B cell (primary cell): ENCODE measurements around the gene PREB. TPM values are rescaled to one million over a fixed set of nuclear protein-coding genes. Genes with fewer than 3 reads are reported as not detected.
"Not testable (repeated sequence)": the region's sequence is repeated elsewhere in the genome, so short reads cannot be mapped to it uniquely, and the experiment has no call there.

Experiments
- ATAC-seq: fragments of 200-7000 bp; cut with Tn5 transposase; one replicate; pipeline ENCODE4 v1.10.0; 2021; ENCODE audit warnings: low read depth, mild to moderate bottlenecking, moderate number of reproducible peaks, moderate library complexity
- CTCF ChIA-PET: fragments of 350-600 bp; sonication (Branson Sonifier 250); formaldehyde crosslinking; loops from one replicate; lab custom pipeline; 2021; ENCODE audit warnings: antibody characterized with exemption, inconsistent platforms; lab: Charles Lee
- POLR2A ChIA-PET: fragments of 350-600 bp; sonication (Branson Sonifier 250); formaldehyde crosslinking; loops from one replicate; lab custom pipeline; 2021; ENCODE audit warnings: antibody characterized with exemption; lab: Charles Lee
- DNase-seq: peaks from one replicate; pipeline ENCODE4 v3.0.0; 2013
- H2AFZ ChIP-seq: 2 replicates; pipeline ENCODE4 v1.6.1; 2012; ENCODE audit warnings: mild to moderate bottlenecking, low read depth, low read length; ENCODE audit not compliant: insufficient read depth, poor library complexity, severe bottlenecking
- H3K27ac ChIP-seq, 2 donors: 1 replicate in 1 of 2; 2 replicates in 1 of 2; pipeline ENCODE4 v1.5.1; 2012 to 2013; ENCODE audit warnings: low read length in 2 of 2, mild to moderate bottlenecking in 2 of 2, moderate library complexity in 1 of 2
- H3K27me3 ChIP-seq, 4 experiments: fragments of 200-600 bp in 1 of 4; sonication (generic) in 1 of 4; replicated peaks in 1 of 4; 1 replicate in 2 of 4; 2 replicates in 2 of 4; pipeline versions ENCODE4 v1.6.1 to v1.7.0; 2013 to 2016; ENCODE audit warnings: low read length in 3 of 4, mild to moderate bottlenecking in 2 of 4, mixed read lengths in 1 of 4, moderate library complexity in 1 of 4; ENCODE audit not compliant: insufficient read depth in 4 of 4, control insufficient read depth in 3 of 4; ENCODE audit errors: control extremely low read depth in 1 of 4
- H3K36me3 ChIP-seq, 2 experiments: replicated peaks in 1 of 2; 1 replicate in 1 of 2; 2 replicates in 1 of 2; pipeline versions ENCODE4 v1.6.1 to v1.7.1; 2013; ENCODE audit warnings: low read length in 1 of 2; ENCODE audit not compliant: insufficient read depth in 2 of 2, control insufficient read depth in 1 of 2; ENCODE audit errors: control extremely low read depth in 1 of 2, extremely low read depth in 1 of 2
- H3K4me1 ChIP-seq, 2 donors: fragments of 200-600 bp in 1 of 2; sonication (generic) in 1 of 2; 1 replicate in 1 of 2; 2 replicates in 1 of 2; pipeline versions ENCODE4 v1.5.1 to v1.6.1; 2013 to 2017; ENCODE audit warnings: low read length in 2 of 2; ENCODE audit not compliant: control insufficient read depth in 2 of 2, insufficient read depth in 2 of 2
- H3K4me2 ChIP-seq: replicated peaks from 2 replicates; pipeline ENCODE3; 2012; ENCODE audit warnings: mild to moderate bottlenecking, low read depth, low read length; ENCODE audit not compliant: poor library complexity, severe bottlenecking
- H3K4me3 ChIP-seq, 5 experiments: fragments of 200-600 bp in 1 of 5; sonication (generic) in 1 of 5; 1 replicate in 3 of 5; 2 replicates in 2 of 5; pipeline versions ENCODE4 v1.5.1 to v1.7.0; 2011 to 2016; ENCODE audit warnings: low read length in 4 of 5, mild to moderate bottlenecking in 4 of 5, low read depth in 2 of 5, control low read depth in 1 of 5, moderate library complexity in 1 of 5; ENCODE audit not compliant: insufficient read depth in 1 of 5; ENCODE audit errors: control extremely low read depth in 1 of 5, extremely low read depth in 1 of 5
- H3K79me2 ChIP-seq: fragments of 200-600 bp; sonication (generic); one replicate; pipeline ENCODE4 v1.6.0; 2016; ENCODE audit warnings: low read length; ENCODE audit not compliant: control insufficient read depth, insufficient read depth
- H3K9ac ChIP-seq: fragments of 200-600 bp; sonication (generic); 2 replicates; pipeline ENCODE4 v1.6.1; 2017; ENCODE audit warnings: mild to moderate bottlenecking, low read length, moderate library complexity
- H3K9me3 ChIP-seq, 3 donors: one replicate each; pipeline versions ENCODE4 v1.6.1 to v1.7.1; 2013; ENCODE audit warnings: low read length in 2 of 3; ENCODE audit not compliant: control insufficient read depth in 2 of 3, insufficient read depth in 1 of 3; ENCODE audit errors: control extremely low read depth in 1 of 3
- H4K20me1 ChIP-seq: 2 replicates; pipeline ENCODE4 v1.6.0; 2012; ENCODE audit warnings: mild to moderate bottlenecking, low read length; ENCODE audit not compliant: insufficient read depth, control insufficient read depth, poor library complexity, severe bottlenecking
- H3K27ac Mint-ChIP-seq: one replicate; pipeline ENCODE4 v1.8.0; 2021; ENCODE audit warnings: mixed read lengths
- H3K27me3 Mint-ChIP-seq: one replicate; pipeline ENCODE4 v1.8.0; 2021; ENCODE audit warnings: mixed read lengths
- H3K4me1 Mint-ChIP-seq: one replicate; pipeline ENCODE4 v1.8.0; 2021; ENCODE audit warnings: mixed read lengths
- H3K4me3 Mint-ChIP-seq: one replicate; pipeline ENCODE4 v1.8.0; 2021; ENCODE audit warnings: mixed read lengths
- H3K9me3 Mint-ChIP-seq: one replicate; pipeline ENCODE4 v1.8.0; 2022; ENCODE audit warnings: mixed read lengths; ENCODE audit not compliant: insufficient read depth
- CTCF ChIP-seq: fragments of 200-600 bp; IDR thresholded peaks from one replicate; pipeline ENCODE4 v1.8.0; 2022; ENCODE audit warnings: antibody characterized with exemption, mild to moderate bottlenecking
- EZH2 ChIP-seq: IDR thresholded peaks from 2 replicates; pipeline ENCODE4 v1.6.1; 2012; ENCODE audit warnings: borderline replicate concordance, low read depth, mild to moderate bottlenecking, moderate library complexity, low read length; ENCODE audit not compliant: insufficient read depth, poor library complexity, severe bottlenecking
- WGBS: methylation state at CpG from one replicate; pipeline ENCODE4 v1.1.5; 2013; ENCODE audit warnings: missing lambda C conversion rate; ENCODE audit not compliant: insufficient coverage; 5-methylcytosine and 5-hydroxymethylcytosine counted together
- intact Hi-C: fragments of 100-400 bp; cut with micrococcal nuclease; formaldehyde crosslinking; loops from one replicate; pipeline ENCODE4 v1.10.0; 2022
- polyA plus RNA-seq: library from polyadenylated mRNA; depleted of rRNA; stranded (reverse); fragments of >200 nt; gene quantifications from 2 replicates; pipeline ENCODE4 v1.2.3, GENCODE V29; 2012
- total RNA-seq, 2 donors: library from RNA; stranded (reverse); fragments of 120-200 nt in 1 of 2; gene quantifications; 1 replicate in 1 of 2; 2 replicates in 1 of 2; pipeline versions ENCODE4 v1.2.3 to v1.2.4, GENCODE V29; 2013 to 2022

PREB gene
- total and polyA plus RNA-seq, 2 donors (not counting 1 experiment from before 2014, with no cell fraction given): 46.0 to 88.9 TPM

- Histone ChIP-seq H3K27me3 (peaks cover 0 to 24% (median 12%) of the 10 kb centered on the region in 4 experiments), H3K79me2 (no peaks in the 10 kb centered on the region), H3K4me1 (peaks cover 21 to 24% of the 10 kb centered on the region in 2 donors), H3K4me2 (peak overlapping the region; percentile 86), H3K36me3 (no peaks in the 10 kb centered on the region), H2AFZ (peak overlapping the region; percentile 96), H3K9ac (peak overlapping the region; percentile 78), H3K4me3 (peak overlapping the region in 1 of 5 experiments; percentile 68), H4K20me1 (no peaks in the 10 kb centered on the region), H3K9me3 (peaks cover 0 to 9% (median 0%) of the 10 kb centered on the region in 3 donors), H3K27ac (no peak overlapping the region)
- ATAC-seq: no peak
- Mint-ChIP-seq H3K4me3 (peak overlapping the region; percentile 93), H3K27ac (peak overlapping the region; percentile 87), H3K27me3 (peaks cover 34% of the 10 kb centered on the region), H3K4me1 (peaks cover 18% of the 10 kb centered on the region), H3K9me3 (no peaks in the 10 kb centered on the region)
- no peak for TF ChIP-seq CTCF
- TF ChIP-seq EZH2: no peak
- 96% methylated on average over 4 of the region's 7 CpGs for WGBS
- no peak for DNase-seq
- CTCF ChIA-PET: interaction anchor here (1.0 to 2.9 kb wide), 3 partner anchors 11 to 161 kb away, joined by 4 to 19 read pairs (median 5); partner anchors contain the start of gene PREB
- POLR2A ChIA-PET: interaction anchor here (0.6 to 2.2 kb wide), 4 partner anchors 10 to 248 kb away, joined by 3 to 29 read pairs (median 4); partner anchors contain the start of genes ATRAID, PREB, SLC5A6 and SNX17
- intact Hi-C loops: loop anchor here (1.0 kb wide), 2 partner anchors 12 to 36 kb away; partner anchors contain the start of genes KHK and PREB
These were observed 11.6 kb downstream of the PREB start for GRCh38 chr2:27122791-27123190.

- Histone ChIP-seq H2AFZ (no peak overlapping the region), H3K9ac (no peak overlapping the region), H3K79me2 (no peaks in the 10 kb centered on the region), H3K9me3 (peaks cover 0 to 9% (median 0%) of the 10 kb centered on the region in 3 donors), H3K4me2 (no peak overlapping the region), H3K4me1 (peaks cover 21 to 24% of the 10 kb centered on the region in 2 donors), H3K36me3 (no peaks in the 10 kb centered on the region), H4K20me1 (no peaks in the 10 kb centered on the region), H3K27ac (no peak overlapping the region), H3K4me3 (no peak overlapping the region), H3K27me3 (peaks cover 0 to 26% (median 12%) of the 10 kb centered on the region in 4 experiments)
- Mint-ChIP-seq H3K27ac (no peak overlapping the region), H3K27me3 (peaks cover 39% of the 10 kb centered on the region), H3K4me3 (peak overlapping the region; percentile 93), H3K9me3 (no peaks in the 10 kb centered on the region), H3K4me1 (peaks cover 18% of the 10 kb centered on the region)
- DNase-seq (no peak), ATAC-seq (no peak)
- WGBS: 83% methylated on average over 2 of the region's 2 CpGs
- no peak for TF ChIP-seq CTCF
- no peak for TF ChIP-seq EZH2
- intact Hi-C loops: no loop called here
- CTCF ChIA-PET: no interaction called here
- POLR2A ChIA-PET: no interaction called here
These were observed 12.5 kb downstream of the PREB start for GRCh38 chr2:27121906-27122305.

DNA sequence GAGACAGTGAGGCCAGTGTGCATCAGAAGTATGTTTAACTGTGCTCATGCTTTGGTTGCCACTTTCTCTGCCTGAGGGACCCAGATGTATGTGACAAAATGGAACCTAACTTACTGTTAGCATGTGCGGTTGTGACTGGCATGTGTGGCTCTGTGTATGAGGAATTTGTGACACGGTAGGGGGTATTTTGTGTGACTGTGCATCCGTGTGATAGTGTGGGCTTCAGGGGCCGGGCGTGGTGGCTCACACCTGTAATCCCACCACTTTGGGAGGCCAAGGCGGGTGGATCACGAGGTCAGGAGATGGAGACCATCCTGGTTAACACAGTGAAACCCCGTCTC lies 15.1 kb downstream of the PREB start:
- intact Hi-C loops, H3K36me3 ChIP-seq, H4K20me1 ChIP-seq, POLR2A ChIA-PET, H3K9me3 Mint-ChIP-seq, CTCF ChIA-PET, H3K79me2 ChIP-seq, H3K27ac Mint-ChIP-seq, H3K9me3 ChIP-seq, DNase-seq, H3K27ac ChIP-seq, ATAC-seq: not testable (repeated sequence)
- H3K4me2 ChIP-seq: peak overlapping the region; percentile 84
- peak overlapping the region; percentile 56 for H2AFZ ChIP-seq
- peaks cover 18% of the 10 kb centered on the region for H3K4me1 Mint-ChIP-seq
- 60% methylated on average over 4 of the region's 8 CpGs for WGBS
- H3K27me3 ChIP-seq: peaks cover 0 to 26% (median 12%) of the 10 kb centered on the region in 4 experiments
- peak overlapping the region; percentile 85 for H3K4me3 Mint-ChIP-seq
- H3K4me1 ChIP-seq: peaks cover 21 to 24% of the 10 kb centered on the region in 2 donors
- H3K9ac ChIP-seq: peak overlapping the region; percentile 55
- H3K4me3 ChIP-seq: peak overlapping the region in 2 of 5 experiments; percentile 38 to 50
- H3K27me3 Mint-ChIP-seq: peaks cover 39% of the 10 kb centered on the region
